Measurements from ENCODE around the gene CDH12.
"Not testable (repeated sequence)": the region's sequence is repeated elsewhere in the genome, so short reads cannot be mapped to it uniquely, and the experiment has no call there.

CDH12 gene

DNA sequence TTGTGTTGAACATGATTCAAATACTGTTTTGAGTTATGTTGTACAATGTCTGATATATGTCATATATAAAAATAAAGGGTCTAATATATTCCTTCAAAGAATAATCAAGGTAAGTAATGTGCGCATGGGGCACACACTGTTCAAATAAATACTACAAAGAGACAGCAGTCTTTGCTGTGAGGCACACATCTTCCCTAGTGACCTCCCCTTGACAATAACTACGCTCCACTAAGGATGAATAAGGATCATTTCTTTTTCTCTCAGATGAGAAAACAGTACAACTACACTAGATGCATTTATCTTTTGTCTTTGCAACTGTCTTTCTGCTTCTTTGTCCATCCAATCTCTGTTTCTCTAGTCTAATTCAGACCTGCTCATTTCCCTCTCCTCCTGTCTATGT lies 684.4 kb downstream of the CDH12 start:
- not testable (repeated sequence) for H3K36me3 ChIP-seq, H3K9me3 ChIP-seq

DNA sequence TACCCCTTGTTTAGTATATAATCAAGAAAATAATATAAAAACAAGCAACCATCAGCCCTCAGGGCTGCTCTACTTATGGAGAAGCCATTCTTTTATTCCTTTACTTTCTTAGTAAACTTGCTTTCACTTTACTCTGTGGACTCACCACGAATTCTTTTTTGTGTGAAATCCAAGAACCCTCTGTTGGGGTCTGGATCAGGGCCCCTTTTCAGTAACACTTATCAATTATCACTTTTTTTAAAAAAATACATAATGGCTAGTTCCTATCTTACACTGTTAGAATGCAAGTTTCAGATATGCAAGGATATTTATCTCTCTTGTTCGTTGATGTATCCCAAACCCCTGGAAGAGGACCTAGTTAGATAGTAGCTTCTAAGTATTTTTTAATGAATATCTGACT lies 687.2 kb downstream of the CDH12 start:
- not testable (repeated sequence) for H3K4me1 ChIP-seq; H3K36me3 ChIP-seq; DNase-seq; H3K4me3 ChIP-seq (ENCODE audit: low read depth, low read length); H3K9me3 ChIP-seq; H3K27me3 ChIP-seq

More for the DNA sequence above, 684.4 kb downstream of the CDH12 start:
- DNase-seq; H3K4me1 ChIP-seq; H3K4me3 ChIP-seq (ENCODE audit: low read depth, low read length); H3K27me3 ChIP-seq: not testable (repeated sequence)

DNA sequence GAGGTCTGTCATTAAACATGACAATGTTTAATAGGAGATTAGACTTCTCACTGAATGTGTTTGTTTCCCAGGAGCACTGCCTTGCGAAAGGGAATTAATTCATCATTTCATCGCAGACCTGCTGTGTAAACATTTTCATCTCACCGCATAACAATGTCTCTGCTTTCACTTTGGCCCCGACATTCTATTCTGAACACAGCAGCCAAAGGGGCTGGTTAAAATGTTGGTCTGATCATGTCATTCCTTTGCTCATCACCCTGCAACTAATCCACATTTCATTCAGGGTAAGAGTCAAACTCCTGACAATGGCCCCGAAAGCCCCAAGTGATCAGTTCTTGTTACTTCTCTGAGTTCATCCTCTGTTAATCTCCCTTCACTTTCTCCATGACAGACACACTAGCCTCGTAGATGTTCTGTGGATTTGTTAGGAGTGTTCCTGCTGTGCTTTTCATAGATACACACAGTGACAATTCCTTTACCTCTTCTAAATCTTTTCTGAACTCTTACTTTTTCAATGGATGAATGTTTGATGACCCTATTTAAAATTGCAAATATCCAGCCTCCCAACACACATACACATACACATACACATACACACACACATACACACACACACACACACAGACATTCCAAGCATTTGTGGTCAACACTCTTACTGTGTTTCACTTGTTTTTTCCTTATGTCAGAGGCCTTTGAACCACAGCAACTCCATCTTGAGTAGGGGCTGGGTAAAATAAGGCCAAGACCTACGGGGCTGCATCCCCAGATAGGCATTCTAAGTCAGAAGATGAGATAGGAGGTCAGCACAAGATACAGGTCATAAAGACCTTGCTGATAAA lies 688.0 kb downstream of the CDH12 start:
- not testable (repeated sequence) for H3K4me3 ChIP-seq (ENCODE audit: low read depth, low read length); DNase-seq; H3K4me1 ChIP-seq; H3K27me3 ChIP-seq; H3K36me3 ChIP-seq; H3K9me3 ChIP-seq

DNA sequence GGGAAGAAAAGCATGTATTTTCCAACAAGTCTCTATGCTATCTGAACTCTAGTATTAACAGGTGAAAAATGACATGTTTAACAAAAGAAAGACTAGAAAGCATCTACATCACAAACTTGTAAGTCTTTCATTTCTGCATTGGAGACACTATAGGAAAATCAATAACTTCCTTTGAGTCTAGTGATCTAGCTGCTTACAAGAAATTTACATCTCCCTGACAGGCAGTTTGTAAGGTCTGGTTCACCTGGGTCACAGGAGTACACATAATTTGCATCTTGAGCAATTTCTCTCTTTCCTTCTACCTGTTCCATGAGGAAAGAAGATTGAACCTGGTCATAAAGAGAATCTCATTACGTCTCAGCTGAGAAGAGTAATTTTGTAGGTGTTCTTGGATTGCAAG lies 696.2 kb downstream of the CDH12 start:
- H3K4me3 ChIP-seq (ENCODE audit: low read depth, low read length); DNase-seq; H3K4me1 ChIP-seq; H3K9me3 ChIP-seq; H3K27me3 ChIP-seq; H3K36me3 ChIP-seq: not testable (repeated sequence)

DNA sequence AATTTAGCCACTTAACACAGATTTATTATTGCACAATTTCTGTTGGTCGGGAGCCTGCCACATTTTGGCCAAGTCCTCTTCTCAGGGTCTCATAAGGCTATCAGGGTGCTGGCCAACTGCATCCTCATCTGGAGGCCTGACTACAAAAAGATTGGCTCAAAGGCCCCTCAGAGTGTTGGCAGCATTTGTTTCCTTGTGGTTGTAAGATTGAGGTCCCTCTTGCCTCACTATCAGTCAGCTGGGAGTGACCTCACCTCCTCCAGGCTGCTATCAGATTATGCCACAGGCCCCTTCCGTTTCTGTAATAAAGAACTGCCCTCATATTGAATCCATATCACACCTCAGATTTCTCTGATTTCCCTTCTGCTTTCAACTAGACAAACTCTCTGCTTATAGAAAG lies 698.4 kb downstream of the CDH12 start:
- H3K4me3 ChIP-seq (ENCODE audit: low read depth, low read length); H3K36me3 ChIP-seq; H3K4me1 ChIP-seq; DNase-seq; H3K9me3 ChIP-seq; H3K27me3 ChIP-seq: not testable (repeated sequence)

DNA sequence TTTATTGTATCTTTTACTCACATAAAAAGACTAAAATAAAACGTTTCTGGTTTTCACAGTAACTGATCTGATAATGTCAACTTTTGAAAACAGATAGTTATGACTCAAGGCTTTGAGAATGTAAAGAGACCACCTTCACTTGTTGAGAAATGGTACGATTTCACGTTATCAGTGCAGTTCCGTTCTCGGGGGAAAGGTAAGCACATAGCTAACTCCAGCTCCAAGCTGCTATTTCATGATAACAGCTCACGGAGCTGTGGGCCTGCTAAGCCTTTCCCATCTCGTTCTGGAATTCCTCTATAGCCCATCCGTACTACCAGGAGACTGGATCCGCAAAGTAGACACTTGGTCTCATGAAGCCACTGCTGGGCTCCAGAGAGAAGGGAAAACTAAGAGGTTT lies 701.3 kb downstream of the CDH12 start:
- not testable (repeated sequence) for H3K36me3 ChIP-seq; H3K27me3 ChIP-seq; H3K9me3 ChIP-seq; DNase-seq; H3K4me3 ChIP-seq (ENCODE audit: low read depth, low read length); H3K4me1 ChIP-seq

DNA sequence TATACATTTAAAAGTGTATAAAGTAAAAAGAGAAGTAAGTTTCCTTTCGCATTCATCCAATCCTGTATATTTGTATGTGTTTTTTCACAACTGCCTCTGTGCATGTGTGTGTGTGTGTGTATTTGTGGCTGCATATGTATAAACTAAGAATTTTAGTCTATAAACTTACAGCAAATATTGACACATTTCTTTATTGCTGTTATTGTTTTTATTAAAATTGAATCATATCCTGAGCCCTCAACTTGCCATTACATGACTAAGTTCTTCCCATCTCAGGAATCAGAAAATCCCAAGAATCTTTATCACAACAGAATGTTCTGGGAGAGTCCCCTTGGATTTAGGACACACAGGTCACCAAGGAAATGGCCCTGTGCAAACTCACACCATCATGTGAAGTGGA lies 712.7 kb downstream of the CDH12 start:
- not testable (repeated sequence) for H3K9me3 ChIP-seq; H3K4me3 ChIP-seq (ENCODE audit: low read depth, low read length); H3K27me3 ChIP-seq; H3K4me1 ChIP-seq; H3K36me3 ChIP-seq; DNase-seq

DNA sequence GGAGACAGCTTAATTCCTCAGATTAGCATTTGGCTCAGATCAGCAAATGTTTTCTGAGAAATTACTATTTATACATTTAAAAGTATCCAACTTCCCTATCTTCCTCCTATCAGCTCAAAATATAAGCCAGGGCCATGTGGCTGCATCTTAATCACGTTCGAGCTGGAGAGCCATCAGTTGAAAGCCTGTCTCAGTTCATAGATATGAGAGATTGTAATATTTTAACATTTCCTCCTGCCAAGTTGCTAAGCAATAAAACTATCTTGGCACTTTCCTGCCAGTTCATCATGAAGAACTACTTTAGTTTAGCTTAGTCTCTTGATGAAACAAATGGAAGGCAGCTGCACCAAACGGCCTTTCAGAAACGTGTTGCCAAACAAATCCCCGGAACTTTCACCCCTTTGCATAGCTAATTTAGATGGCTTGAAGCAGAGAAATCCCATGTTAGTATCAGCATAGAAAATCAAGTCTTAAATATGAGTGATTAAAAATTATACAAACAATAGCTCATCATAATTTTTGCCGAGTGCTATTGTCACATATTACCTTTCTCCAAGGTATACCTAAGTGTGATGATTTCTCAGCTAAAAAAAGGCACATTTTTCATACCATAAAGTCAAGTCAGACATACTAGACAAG lies 713.4 kb downstream of the CDH12 start:
- not testable (repeated sequence) for DNase-seq; H3K4me1 ChIP-seq; H3K36me3 ChIP-seq; H3K4me3 ChIP-seq (ENCODE audit: low read depth, low read length); H3K9me3 ChIP-seq; H3K27me3 ChIP-seq

DNA sequence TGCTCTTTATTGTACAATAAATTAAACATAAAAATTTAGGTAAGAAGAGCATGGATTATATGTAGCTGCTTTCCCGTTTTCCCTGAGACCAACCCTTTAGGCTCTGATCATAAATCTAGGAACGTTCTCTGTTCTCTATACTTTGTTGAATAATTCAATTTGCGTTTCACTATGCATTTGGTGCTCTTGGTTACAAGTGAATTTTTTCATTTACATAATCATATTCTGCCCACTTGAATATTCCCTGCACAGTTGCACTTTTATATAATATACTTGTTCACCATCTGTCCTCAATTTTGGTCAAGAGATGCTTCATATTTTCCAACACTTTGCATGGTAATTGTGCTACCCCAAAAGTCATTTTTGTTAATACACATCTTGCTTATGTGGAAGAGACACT lies 741.8 kb downstream of the CDH12 start:
- Histone ChIP-seq H3K4me3 (ENCODE audit: low read depth, low read length) (no peak overlapping the region), H3K27me3 (no peaks in the 10 kb centered on the region), H3K4me1 (no peaks in the 10 kb centered on the region), H3K36me3 (no peaks in the 10 kb centered on the region), H3K9me3 (no peaks in the 10 kb centered on the region)
- TF ChIP-seq, protein P1, sequence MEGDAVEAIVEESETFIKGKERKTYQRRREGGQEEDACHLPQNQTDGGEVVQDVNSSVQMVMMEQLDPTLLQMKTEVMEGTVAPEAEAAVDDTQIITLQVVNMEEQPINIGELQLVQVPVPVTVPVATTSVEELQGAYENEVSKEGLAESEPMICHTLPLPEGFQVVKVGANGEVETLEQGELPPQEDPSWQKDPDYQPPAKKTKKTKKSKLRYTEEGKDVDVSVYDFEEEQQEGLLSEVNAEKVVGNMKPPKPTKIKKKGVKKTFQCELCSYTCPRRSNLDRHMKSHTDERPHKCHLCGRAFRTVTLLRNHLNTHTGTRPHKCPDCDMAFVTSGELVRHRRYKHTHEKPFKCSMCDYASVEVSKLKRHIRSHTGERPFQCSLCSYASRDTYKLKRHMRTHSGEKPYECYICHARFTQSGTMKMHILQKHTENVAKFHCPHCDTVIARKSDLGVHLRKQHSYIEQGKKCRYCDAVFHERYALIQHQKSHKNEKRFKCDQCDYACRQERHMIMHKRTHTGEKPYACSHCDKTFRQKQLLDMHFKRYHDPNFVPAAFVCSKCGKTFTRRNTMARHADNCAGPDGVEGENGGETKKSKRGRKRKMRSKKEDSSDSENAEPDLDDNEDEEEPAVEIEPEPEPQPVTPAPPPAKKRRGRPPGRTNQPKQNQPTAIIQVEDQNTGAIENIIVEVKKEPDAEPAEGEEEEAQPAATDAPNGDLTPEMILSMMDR (IDR thresholded peaks at IDR 0.05; ENCODE audit: low read depth, low read length): no peak
- no peak for DNase-seq

DNA sequence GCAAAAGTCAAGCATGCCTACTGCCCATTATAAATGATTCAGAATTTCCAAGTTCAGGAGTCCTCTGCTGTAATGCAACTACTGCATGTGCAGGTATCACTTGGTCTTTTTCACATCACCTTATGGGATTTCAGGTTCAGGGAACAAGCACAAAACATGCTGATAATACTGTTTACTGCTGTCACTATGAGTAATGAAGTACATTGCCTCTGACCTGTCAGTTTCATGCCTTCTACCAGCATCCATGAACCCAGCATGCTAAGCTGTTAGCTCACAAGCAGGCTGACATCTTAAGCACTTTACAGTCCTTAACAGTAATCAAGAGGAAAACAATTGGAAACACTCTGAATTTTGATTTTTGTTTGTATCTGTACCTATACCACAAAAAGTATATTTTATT lies 743.8 kb downstream of the CDH12 start:
- no peak for DNase-seq
- Histone ChIP-seq H3K4me1 (no peaks in the 10 kb centered on the region), H3K27me3 (no peaks in the 10 kb centered on the region), H3K9me3 (no peaks in the 10 kb centered on the region), H3K36me3 (no peaks in the 10 kb centered on the region), H3K4me3 (ENCODE audit: low read depth, low read length) (no peak overlapping the region)
- TF ChIP-seq, protein P1 (IDR thresholded peaks at IDR 0.05; ENCODE audit: low read depth, low read length): no peak

All from BE2C (cell line).